ENCODE data around the gene JDP2.

Gene JDP2

DNA sequence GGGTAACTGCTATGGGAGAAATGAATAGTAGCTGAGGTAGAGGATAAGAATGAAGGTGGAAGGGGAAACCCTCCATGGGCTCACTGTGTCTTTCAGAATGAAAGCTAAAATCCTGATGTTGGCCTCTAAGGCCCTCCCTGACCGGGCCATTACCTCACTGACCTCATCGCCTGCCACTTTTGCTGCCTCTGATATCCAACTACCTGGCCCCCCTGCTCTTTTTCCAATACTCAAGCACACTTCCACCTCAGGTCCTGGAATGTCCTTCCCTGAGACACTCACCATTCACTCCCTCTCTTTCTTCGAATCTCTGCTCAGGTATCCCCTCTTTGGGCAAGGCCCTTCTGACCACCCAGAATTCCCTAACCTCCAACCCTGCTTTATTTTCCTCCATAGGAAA, 93.0 kb downstream of the JDP2 start:
- DNase-seq: no peak

DNA sequence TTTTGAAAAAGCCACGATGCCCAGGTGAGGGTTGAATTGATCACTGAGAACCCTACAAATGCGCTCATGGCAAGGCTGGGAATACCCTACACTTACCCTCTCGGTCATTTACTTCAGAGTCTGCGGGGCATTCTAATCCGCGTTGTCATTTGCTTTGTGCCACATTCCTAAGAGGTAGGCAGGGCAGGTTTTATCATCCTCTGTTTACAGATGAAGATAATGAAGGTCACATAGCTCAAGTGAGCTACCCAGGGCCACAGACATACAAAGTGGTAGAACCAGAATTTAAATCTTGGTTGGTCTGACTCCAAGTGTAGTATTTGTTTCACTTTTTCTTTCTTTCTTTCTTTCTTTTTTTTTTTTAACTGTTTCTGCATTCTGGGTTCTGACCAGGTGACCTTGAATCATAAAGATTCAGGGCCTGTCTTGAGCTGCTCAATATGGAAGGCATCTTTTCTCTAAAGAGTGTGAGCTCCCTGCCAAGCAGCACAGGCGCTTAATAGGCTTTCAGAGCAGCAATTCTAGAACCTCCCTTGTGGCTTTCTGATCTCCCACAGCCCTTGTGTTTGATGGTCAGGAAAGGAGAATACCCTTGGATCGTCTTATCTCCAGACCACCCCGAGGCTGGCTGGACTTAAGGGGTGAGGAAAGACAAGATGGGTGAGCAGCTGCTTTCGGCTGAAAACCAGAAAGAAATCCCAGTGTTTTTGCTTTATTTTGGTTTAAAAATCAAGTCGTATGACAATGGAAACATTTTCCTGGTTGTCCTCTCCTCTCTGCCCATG, 93.8 kb downstream of the JDP2 start:
- peak in 1 of 5 donors; percentile 47 for DNase-seq

DNA sequence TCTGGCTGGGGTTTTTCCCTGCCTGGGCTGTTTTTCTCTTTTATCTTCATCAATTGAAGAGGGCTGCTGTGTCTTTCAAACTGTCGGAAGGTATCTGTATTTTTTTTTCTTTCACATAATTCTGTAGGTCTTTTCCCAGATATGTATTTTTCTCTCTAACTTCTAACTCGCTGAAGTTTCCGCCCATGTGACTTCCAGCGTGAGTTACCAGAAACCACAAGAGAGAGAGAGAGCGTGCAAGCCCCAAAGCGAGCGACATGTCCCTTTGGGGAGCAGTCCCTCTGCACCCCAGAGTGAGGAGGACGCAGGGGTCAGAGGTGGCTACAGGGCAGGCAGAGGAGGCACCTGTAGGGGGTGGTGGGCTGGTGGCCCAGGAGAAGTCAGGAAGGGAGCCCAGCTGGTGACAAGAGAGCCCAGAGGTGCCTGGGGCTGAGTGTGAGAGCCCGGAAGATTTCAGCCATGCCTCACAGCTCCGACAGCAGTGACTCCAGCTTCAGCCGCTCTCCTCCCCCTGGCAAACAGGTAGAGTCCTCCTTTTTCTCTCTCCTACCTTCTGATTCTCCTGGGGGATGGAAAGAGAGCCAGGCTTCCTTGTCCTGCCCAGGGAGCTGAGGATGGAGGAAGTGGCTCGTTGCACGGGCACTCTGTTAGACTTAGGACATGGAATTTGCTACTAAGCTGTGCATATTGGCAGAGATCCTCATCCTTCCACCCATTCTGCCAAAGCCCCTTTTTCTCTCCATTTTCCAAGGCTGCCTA, 94.6 kb downstream of the JDP2 start, which contains the start of gene BATF:
Gene BATF (plus strand): TSS at position 246 of the 759 bp plus-strand sequence. CDS start 214 bp downstream, at position 460.
- DNase-seq: peak; percentile 42 to 88 (median 62)

DNA sequence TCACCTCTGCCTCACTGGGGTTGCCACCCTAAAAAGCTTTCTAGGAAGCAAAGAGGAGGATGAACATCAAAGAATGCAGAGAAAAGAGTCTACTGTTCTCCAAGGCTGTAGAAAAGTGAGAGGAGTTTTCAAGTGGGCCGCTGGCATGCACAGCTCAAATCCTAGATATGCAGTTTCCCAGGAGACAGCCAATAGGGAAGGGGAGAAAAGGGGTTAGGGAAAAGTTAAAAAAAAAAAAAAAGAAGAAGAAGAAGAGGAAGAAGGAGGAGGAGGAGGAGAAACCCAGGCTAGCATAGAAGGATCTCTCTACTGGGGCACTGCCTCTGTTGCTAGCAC, 95.1 kb downstream of the JDP2 start:
- no peak for DNase-seq

All from T-helper 1 cell (primary cell).